ENCODE data around the gene ATG101.

GRCh38 chr12:52069327-52070184 is at the start of gene ATG101:
- TF ChIP-seq EZH2 (IDR thresholded peaks at IDR 0.05; ENCODE audit: insufficient read depth, poor library complexity, severe bottlenecking) (no peak), EZH2phosphoT487 (IDR thresholded peaks at IDR 0.05; ENCODE audit: insufficient read depth, low read depth) (no peak)

Measured in GM23248 (cell line).